GM21390 (cell line): ENCODE data around the gene TBL1X.
"Not testable (repeated sequence)": the region's sequence is repeated elsewhere in the genome, so short reads cannot be mapped to it uniquely, and the experiment has no call there.

Source experiments
- ATAC-seq: cut with Tn5 transposase; IDR thresholded peaks from one replicate; pipeline ENCODE4 v1.9.1; 2021; ENCODE audit not compliant: unreplicated experiment

Gene TBL1X

DNA sequence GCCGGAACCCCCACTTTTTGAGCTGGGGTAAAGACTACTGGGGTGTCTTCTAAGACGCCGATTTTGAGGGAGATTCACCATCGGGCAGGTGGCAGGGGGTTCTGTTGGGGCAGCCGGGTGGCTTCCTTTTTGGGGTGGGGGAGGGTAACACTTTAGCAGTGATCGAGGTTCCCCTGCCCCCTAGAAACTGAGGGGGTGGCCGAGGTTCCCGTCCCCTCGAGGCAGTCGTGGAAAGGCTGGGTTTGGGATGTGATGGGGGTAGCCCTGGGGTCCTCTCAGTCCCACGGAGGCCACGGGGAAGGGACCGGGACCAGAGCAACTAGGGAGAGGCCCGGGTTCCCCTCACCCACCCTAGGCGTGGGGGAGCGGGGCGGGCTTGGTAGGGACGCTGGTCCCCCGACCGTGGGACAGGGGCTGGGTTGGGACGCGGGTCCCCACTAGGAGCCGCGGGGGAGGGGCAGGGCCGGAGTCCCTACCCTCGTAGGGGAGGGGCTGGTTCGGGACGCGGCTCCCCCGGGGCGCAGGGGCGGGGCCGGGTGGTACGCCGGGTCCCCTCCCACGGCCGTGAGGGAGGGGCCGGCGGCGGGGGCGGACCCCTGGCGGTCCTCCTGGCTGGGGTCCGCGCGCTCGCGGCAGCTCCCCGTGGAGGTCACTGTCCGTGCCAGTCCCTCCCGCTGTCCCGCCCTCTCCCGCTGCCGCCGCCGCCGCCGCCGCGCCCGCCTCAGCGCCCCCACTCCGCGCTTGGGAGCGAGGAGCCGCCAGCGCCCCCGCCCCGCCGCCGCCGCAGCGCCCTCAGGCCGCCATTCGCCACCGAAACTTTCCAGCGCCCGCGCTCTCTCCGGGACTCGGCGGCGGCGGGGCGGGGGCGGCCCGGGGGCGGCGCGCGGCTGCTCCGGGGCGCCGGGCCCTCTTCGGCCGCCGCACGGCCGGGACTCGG lies at the start of gene TBL1X:
TSS of gene TBL1X (plus strand) at position 624 of the 937 bp plus-strand sequence. CDS start 188,529 bp downstream, outside the sequence.
- peak; percentile 42 for ATAC-seq

DNA sequence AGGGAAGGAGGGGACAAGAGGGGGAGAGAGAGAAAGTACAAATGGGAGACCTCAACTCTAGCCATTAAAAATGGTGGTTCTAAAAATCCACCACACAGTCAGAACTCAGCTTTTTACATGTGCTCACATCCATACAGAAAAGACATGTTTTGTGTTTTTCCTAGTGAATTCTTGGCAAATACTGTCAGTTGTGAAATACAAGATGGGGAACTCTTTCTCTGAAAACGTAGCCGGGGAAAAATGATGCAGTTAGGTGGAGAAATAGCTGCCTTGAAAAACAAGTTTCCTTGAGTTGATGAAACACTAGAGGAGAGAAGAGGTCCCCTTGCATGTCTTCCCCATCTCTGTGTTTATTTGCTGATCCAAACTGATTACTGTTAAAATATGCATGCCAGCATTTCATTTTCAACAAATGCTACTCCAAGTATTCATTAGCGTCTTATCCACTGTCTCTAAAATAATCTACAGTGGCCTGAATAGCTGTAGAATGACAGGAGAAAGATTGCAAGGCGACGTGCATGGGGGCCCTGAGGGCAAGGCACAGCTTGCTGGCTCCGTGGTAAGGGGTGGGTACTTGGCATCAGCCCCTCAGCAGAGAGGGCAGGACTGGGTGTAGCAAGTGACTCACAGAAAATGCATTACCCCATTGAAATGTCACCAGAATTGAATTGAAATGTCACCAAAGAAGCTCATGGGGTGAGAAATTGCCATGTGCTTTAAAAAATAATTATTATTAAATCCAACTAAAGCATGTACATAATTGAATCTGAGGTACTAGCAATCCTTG lies 48.1 kb upstream of the TBL1X start:
- ATAC-seq: no peak

DNA sequence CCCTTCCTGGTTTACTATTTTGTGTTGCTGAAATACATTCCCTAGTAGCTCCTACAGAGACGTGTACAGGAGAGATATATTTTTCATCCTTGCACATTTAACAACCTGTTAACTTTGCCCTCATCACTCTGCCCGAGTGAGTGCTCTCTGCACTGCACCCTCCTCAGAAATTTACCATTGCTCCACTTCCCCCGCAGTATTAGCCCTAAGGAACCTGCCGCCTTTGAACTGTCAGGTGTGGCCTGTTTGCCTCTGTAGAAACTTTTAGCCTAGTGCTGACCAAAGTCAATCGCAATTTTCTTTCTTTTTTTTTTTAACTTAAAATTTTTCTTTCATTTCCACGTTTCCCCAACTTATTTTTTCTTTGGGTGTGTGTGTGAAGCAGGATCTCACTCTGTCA lies 46.6 kb upstream of the TBL1X start:
- ATAC-seq: no peak

DNA sequence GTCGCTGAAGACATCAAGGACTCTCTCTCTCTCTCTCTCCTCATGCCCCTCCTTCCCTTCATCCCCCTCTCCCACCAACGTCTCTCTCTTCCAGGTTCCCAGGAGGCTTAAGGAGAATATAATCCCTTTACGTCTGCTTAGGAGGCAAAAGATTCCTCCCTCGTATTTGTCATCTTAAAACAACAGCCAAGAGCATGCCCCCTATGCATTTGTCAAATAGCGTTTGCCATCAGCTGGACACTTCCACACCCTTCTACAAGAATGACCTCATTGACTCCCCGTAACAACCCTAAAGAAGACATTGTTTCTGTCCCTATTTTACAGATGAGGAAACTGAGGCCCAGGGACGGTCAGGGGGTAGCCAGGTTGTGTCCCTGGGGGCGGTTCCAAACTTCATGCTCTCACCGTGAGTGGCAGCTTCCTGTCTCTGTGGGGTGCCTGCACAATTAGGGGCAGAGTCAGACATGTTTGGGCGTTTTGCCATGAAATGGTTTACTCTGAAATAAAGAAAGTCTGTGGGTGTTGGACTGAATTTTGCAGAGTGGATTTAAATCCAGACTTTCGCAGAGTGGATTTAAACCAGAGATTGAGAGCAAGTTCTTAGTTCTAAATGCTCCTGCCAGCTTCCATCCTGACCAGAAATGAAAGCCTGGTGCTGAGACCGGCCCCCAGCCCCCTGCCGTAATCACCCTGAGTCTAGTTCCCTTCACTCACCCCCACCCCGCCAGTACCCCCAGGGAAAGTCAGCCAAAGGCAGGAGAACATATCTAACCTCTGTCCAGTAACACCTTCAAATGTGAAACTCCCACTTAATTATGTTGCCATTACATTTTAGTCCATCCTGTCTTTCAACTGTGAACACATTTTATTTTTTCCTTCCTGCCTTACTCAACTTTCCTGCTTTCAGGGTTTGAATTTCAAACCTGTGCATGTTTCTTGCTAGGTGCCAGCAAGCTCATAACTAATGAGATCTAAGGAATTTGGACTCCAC lies 44.3 kb upstream of the TBL1X start:
- ATAC-seq: no peak

DNA sequence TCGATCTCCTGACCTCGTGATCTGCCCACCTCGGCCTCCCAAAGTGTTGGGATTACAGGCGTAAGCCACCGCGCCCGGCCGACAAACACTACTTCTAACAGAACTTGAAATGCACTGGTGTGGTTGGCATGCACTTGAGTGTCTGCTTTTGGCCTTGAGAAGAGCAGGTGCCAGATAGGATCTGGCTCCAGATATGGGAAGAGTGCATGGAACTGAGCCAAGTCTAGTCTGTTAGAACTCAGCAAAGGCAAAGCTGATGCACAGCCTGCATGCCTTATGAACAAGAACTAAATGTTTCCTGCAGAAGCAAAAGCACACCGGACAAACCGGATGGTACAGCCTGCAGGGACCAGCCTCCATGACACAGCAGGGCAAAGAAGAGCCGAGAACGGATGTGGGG lies 35.1 kb upstream of the TBL1X start:
- no peak for ATAC-seq

DNA sequence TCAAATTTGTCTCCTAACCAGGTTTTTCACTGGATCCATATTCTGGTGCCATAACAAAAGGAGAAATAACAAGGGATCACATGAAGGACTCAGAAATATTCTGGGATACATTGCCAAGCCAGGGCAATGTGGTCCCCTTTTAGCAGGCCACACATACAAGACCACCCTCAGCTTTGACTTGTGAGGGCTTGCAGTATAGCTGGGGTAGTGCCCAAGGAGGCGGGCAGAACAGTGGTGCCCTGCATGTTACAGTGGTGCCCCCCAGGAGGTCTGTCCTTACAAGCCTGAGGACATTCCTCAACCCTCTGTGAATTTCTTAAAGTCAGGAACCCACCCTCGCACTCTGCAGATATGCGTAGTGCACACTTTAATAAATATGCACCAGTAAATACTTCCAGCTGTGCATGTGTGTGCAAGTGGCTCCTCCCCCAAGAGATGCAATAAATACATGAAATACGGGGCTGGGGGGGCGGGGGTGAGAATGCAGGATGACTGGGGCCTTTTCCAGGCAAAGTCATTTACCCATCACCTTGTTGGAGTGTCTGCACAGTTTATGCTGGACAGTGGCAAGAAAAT lies 34.4 kb upstream of the TBL1X start:
- ATAC-seq: no peak

DNA sequence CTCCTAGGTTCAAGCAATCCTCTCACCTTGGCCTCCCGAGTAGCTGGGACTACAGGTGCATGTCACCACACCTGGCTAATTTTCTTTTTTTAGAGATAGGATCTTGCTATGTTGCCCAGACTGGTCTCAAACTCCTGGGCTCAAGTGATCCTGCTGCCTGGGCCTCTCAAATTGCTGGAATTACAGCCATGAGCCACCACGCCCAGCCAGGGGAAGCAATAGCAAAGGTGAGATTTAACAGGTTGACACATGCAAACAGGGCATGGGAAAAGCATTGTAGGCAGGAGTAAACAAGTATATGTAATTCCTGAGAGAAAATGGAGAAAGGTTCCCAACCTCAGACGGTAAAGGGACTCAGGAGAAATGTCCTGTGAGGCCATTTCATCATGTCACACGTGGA lies 33.6 kb upstream of the TBL1X start:
- no peak for ATAC-seq

DNA sequence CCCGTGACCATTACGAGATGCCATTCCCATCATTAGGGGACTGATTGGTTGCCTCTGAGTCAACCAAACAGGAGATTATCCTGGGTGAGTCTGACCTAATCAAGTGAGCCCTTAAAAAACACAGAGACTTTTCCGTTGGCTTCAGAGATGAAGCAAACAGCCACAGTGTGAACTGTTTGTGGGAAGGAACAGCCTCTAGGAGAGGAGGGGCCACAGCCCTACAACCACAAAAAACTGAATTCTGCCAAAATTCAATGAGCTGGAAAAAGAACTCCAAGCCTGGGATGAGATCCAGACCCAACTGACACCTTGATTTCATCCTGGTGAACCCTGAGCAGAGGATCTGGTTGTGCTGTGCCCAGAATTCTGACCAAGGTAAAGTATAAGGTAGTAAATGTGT lies 31.3 kb upstream of the TBL1X start:
- no peak for ATAC-seq

DNA sequence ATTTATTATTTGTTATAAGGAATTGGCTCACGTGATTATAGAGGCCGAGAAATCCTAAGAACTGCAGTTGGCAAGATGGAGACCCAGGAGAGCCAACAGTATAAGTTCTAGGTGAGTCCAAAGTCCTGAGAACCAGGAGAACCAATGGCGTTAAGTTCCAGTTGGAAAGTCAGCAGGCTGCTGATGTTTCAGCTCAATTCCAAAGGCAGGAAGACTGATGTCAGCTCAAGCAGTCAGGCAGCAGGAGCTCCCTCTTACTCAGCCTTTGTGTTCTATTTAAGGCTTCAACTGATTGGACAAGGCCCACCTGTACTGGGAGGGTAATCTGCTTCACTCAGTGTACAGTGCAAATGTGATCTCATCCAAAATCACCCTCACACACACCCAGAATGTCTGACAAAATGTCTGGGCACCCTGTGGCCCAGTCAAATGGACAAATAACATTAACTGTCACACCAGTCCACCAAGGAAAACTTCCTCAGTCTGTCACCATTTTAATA lies 30.8 kb upstream of the TBL1X start:
- no peak for ATAC-seq

DNA sequence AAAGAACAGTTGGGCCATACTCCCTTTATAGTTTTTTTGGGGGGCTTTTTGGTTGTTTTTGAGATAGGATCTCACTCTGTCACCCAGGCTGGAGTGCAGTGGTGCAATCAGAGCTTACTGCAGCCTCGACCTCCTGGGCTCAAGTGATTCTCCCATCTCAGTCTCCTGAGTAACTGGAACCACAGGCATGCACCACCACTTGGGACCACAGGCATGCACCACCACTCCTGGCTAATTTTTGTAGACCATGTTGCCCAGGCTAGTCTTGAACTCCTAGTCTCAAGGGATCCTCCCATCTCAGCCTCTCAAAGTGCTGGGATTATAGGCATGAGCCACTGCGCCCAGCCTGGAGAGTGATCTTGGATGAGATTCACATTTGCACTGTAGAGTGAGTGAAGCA lies 29.8 kb upstream of the TBL1X start:
- ATAC-seq: not testable (repeated sequence)

DNA sequence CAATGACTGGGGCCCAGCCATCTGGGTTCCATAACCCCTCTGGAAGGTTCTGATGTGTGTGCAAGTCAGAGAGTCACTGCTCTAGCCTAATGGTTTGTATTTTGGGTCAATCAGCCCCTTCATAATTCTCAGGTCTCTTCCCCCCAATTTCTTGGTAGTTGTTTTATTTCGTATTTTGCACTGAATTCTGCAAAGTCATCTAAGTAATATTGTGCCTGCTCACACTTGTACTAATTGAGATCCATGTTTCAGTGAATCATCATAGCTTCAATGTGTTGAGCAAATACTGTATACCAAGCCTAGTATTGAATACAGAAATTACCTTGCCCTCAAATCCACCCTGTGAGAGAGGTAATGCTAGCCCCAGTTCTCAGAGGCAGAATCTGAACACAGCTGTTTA lies 28.0 kb upstream of the TBL1X start:
- ATAC-seq: no peak

DNA sequence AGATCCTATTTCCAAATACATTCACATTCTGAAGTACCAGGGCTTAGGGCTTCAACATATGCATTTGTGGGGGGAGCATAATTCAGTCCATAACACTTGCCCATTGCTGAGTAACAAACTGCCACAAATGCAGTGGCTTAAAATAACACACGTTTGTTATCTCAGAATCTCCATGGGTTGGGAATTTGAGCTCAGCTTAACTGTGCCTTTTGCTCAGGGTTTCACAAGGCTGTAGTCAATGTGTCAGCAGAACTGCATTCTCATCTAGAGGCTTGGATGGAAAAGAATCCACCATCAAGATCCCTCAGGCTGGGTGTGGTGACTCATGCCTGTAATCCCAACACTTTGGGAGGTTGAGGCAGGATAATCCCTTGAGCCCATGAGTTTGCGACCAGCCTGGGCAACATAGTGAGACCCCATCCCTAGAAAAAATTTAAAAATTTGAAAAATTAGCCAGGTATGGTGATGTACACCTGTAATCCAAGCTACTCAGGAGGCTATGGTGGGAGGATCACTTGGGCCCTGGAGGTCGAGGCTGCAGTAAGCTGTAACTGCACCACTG lies 25.8 kb upstream of the TBL1X start:
- ATAC-seq: no peak

DNA sequence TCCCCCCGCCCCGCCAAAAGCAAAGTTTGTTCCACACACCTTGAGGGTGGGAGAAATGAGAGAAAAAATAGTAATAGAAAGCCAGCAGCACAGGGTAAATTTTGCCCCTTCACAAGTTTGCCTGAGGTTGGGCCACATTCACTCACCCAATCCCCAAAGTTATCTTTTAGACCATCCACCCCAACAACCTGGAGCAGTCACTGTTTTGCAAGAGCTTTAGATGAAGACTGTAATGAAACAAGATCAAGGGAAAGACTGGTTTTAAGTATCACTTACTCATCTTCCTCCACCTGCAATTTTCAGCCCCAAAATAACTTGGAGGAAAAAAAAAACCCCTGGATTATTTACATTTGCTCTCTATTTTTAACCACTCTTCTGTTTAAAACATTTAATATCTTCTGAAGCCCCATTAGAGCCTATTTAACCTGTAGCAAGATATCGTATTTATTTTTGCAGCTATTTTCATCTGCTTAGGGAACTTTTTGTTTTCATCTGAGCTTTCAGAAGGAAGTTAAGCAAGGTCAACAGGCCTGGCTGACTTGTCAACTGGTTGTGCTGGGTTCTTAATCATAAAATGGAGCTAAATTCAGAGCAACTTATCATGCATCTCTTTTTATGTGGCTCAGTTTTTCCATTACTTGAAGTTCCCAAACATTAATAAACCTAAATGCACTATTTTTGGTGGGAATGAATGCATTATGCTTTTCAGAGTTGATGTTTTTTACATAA lies 24.6 kb upstream of the TBL1X start:
- no peak for ATAC-seq

DNA sequence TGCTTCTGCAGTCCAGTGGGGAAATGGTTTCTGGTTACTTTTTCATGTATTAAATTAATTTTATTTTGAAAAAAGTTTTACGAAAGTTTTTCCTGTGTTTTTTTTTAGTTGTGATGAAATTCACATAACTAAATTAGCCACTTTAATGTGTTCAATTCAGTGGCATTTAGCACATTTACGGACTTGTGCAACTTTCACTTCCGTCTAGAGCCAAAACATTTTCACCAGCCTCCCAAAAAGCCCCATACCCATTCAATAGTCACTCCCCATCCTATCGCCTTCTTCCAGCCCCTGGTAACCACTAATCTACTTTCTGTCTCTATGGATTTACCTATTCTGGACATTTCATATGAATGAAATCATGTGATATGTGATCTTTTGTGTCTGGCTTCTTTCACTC lies 22.8 kb upstream of the TBL1X start:
- no peak for ATAC-seq

DNA sequence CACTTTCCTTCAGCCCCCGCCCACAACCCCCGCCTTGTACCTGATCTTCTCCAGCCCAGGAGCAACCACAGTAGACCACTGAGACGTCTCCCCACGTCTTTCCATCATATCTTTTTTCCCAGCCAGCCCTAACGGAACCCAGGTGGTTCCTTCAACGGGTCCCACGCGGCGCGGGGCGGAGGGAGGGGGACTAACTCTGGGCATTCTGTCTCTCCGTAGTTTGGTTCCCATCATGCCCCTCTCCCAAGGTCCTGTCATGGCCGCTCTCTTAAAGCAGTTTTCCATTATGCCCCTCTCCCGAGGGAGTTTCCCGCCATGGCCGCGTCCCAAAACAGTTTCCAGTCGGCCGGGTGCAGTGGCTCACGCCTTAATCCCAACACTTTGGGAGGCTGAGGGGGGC lies 21.5 kb upstream of the TBL1X start:
- ATAC-seq: no peak

DNA sequence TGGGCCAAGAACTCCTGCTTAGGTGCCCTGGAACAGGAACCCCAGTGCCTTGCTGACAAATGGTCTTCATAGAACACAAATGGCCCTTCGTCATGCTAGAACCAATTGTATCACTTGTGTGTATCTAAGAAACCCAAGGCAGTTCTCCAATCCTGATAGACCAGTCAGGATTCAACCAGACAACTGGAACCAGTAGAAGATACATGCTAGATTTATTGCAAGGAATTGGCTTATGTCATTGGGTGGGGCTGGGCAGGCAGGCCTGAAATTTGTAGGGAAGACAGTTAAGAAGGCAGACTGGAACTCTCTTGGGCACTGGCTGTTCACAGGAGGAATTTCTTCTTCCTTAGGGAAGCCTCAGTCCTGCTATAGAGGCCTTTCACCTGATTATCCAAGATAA lies 17.0 kb upstream of the TBL1X start:
- ATAC-seq: no peak

DNA sequence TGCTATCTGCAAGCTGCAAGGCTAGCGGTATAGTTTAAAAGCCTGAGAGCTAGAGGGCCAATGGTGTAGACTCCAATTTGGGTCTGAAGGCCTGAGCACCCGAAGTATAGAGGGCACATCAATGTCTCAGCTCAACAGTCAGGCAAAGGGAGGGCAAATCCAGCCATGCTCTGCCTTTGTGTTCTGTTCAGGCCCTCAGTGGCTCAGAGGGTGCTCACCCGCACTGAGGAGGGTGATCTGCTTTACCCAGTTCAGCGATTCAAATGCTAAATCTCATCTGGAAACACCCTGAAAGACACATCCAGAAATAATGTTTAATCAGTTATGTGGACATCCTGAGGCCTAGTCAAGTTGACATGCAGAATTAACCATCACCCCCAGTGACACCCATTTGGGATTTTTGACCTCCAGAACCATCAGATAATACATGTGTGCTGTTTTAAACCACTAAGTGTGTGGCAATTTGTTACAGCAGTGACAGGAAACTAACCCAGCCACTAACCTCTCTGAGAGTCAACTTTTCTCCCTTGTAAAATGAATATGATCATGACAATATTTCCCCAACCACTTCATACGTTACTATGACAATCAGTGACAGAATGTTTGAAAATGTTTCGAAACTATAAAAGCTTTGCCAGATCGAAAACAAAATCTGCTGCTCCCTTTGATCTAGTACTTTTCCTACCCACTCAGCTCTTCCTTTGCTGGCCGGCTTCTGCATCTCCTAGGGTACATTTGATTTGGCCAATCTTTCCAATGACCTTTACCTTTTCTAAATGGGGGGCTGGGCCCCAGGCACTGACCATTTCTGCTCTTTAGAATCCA lies 8.4 kb upstream of the TBL1X start:
- no peak for ATAC-seq

DNA sequence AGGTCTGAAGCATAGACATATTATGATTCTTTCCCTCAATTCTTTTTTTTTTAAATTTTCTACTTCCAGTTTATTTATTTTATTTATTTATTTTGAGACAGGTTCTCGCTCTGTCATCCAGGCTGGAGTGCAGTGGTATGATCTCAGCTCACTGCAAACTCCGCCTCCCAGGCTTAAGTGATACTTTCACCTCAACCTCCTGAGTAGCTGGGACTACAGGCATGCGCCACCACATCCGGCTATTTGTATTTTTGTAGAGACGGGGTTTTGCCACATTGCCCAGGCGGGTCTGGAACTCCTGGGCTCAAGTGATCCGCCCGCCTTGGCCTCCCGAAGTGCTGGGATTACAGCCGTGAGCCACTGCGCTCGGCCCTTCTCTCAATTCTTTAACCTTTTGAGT lies 6.8 kb upstream of the TBL1X start:
- not testable (repeated sequence) for ATAC-seq
